ENCODE data around the gene AKR1C4.
"Not testable (repeated sequence)": the region's sequence is repeated elsewhere in the genome, so short reads cannot be mapped to it uniquely, and the experiment has no call there.

Gene AKR1C4

GRCh38 chr10:5196702-5197113 is at the start of gene AKR1C4:
Gene AKR1C4, plus strand, starts transcription at chr10:5196837. Its CDS starts 31 bp downstream, at chr10:5196868.
- DNase-seq (ENCODE audit: low read depth in 2 of 2): no peak

- no peak for DNase-seq (ENCODE audit: low read depth in 2 of 2)
Measured at GRCh38 chr10:5146920-5147254, 49.8 kb upstream of the AKR1C4 start.

GRCh38 chr10:5147255-5147980 is 49.2 kb upstream of the AKR1C4 start:
- no peak for DNase-seq (ENCODE audit: low read depth in 2 of 2)

GRCh38 chr10:5147981-5148677 is 48.5 kb upstream of the AKR1C4 start:
- DNase-seq (ENCODE audit: low read depth in 2 of 2): no peak

- no peak for DNase-seq (ENCODE audit: low read depth in 2 of 2)
Measured at GRCh38 chr10:5148678-5149032, 48.0 kb upstream of the AKR1C4 start.

- DNase-seq (ENCODE audit: low read depth in 2 of 2): no peak
Measured at GRCh38 chr10:5151076-5151475, 45.6 kb upstream of the AKR1C4 start.

GRCh38 chr10:5155951-5156350 is 40.7 kb upstream of the AKR1C4 start:
- no peak for DNase-seq (ENCODE audit: low read depth in 2 of 2)

GRCh38 chr10:5157501-5157900 is 39.1 kb upstream of the AKR1C4 start:
- no peak for DNase-seq (ENCODE audit: low read depth in 2 of 2)

- DNase-seq (ENCODE audit: low read depth in 2 of 2): no peak
Measured at GRCh38 chr10:5159126-5159525, 37.5 kb upstream of the AKR1C4 start.

GRCh38 chr10:5163487-5163886 is 33.1 kb upstream of the AKR1C4 start:
- DNase-seq (ENCODE audit: low read depth in 2 of 2): no peak

GRCh38 chr10:5165738-5166137 is 30.9 kb upstream of the AKR1C4 start:
- DNase-seq (ENCODE audit: low read depth in 2 of 2): no peak

GRCh38 chr10:5168897-5169420 is 27.7 kb upstream of the AKR1C4 start:
- DNase-seq (ENCODE audit: low read depth in 2 of 2): no peak

- DNase-seq (ENCODE audit: low read depth in 2 of 2): not testable (repeated sequence)
Measured at GRCh38 chr10:5175581-5175980, 21.1 kb upstream of the AKR1C4 start.

- DNase-seq (ENCODE audit: low read depth in 2 of 2): not testable (repeated sequence)
Measured at GRCh38 chr10:5180503-5180902, 16.1 kb upstream of the AKR1C4 start.

- DNase-seq (ENCODE audit: low read depth in 2 of 2): no peak
Measured at GRCh38 chr10:5183923-5184322, 12.7 kb upstream of the AKR1C4 start.

GRCh38 chr10:5184987-5185775 is 11.5 kb upstream of the AKR1C4 start, which contains the start of gene AKR1C8:
Gene AKR1C8, minus strand, starts transcription at chr10:5185150. Its CDS starts 46 bp downstream, at chr10:5185104.
- DNase-seq (ENCODE audit: low read depth in 2 of 2): no peak

- no peak for DNase-seq (ENCODE audit: low read depth in 2 of 2)
Measured at GRCh38 chr10:5187867-5188266, 8.8 kb upstream of the AKR1C4 start.

- DNase-seq (ENCODE audit: low read depth in 2 of 2): no peak
Measured at GRCh38 chr10:5188358-5188757, 8.3 kb upstream of the AKR1C4 start.

GRCh38 chr10:5194431-5194830 is 2.2 kb upstream of the AKR1C4 start:
- no peak for DNase-seq (ENCODE audit: low read depth in 2 of 2)

GRCh38 chr10:5195727-5196374 is 786 bp upstream of the AKR1C4 start:
- DNase-seq (ENCODE audit: low read depth in 2 of 2): no peak

- no peak for DNase-seq (ENCODE audit: low read depth in 2 of 2)
Measured at GRCh38 chr10:5198386-5198785, 1.7 kb downstream of the AKR1C4 start.

GRCh38 chr10:5199398-5199797 is 2.8 kb downstream of the AKR1C4 start:
- DNase-seq (ENCODE audit: low read depth in 2 of 2): no peak
